SK-N-SH treated with all-trans-retinoic acid at 6 μM for 48 hours (cell line): ENCODE data around the gene PPP1R18.

ENCODE experiments used
- ATAC-seq: fragments of 200-7000 bp; cut with Tn5 transposase; 3 replicates; pipeline ENCODE4 v1.9.1; 2020; ENCODE audit warnings: mild to moderate bottlenecking, moderate library complexity
- ARNTL ChIP-seq: fragments of 450-650 bp; formaldehyde crosslinking; IDR thresholded peaks from 2 replicates; pipeline ENCODE4 v1.5.0; 2020; ENCODE audit warnings: low read depth, mild to moderate bottlenecking, moderate library complexity, borderline replicate concordance
- BACH2 ChIP-seq: fragments of 250-450 bp; sonication (Bioruptor Pico); IDR thresholded peaks from 2 replicates; pipeline ENCODE4 v1.9.0; 2021; ENCODE audit warnings: mild to moderate bottlenecking, borderline replicate concordance
- CSDC2 ChIP-seq: fragments of 250-450 bp; sonication (Bioruptor Pico); IDR thresholded peaks from 2 replicates; pipeline ENCODE4 v1.5.0; 2020; ENCODE audit warnings: mild to moderate bottlenecking, moderate library complexity
- ESRRG ChIP-seq: fragments of 250-450 bp; sonication (Bioruptor Pico); IDR thresholded peaks from 2 replicates; pipeline ENCODE4 v1.6.1; 2021; ENCODE audit warnings: mild to moderate bottlenecking
- GLIS3 ChIP-seq: fragments of 250-450 bp; sonication (Bioruptor Pico); IDR thresholded peaks from 2 replicates; pipeline ENCODE4 v1.5.0; 2020; ENCODE audit warnings: mild to moderate bottlenecking, moderate library complexity
- ISL1 ChIP-seq: fragments of 250-450 bp; sonication (Bioruptor Pico); IDR thresholded peaks from 2 replicates; pipeline ENCODE4 v2.1.2; 2022; ENCODE audit warnings: mild to moderate bottlenecking, moderate library complexity
- OSR1 ChIP-seq: fragments of 250-450 bp; sonication (Bioruptor Pico); IDR thresholded peaks from 2 replicates; pipeline ENCODE4 v1.8.0; 2022; ENCODE audit warnings: moderate library complexity, mild to moderate bottlenecking, inconsistent platforms
- SNAI2 ChIP-seq: fragments of 250-450 bp; sonication (Bioruptor Pico); IDR thresholded peaks from 2 replicates; pipeline ENCODE4 v1.5.0; 2020; ENCODE audit warnings: mild to moderate bottlenecking, moderate library complexity
- TCF4 ChIP-seq: fragments of 250-450 bp; sonication (Bioruptor Pico); IDR thresholded peaks from 2 replicates; pipeline ENCODE4 v1.8.0; 2021; ENCODE audit warnings: mild to moderate bottlenecking, moderate library complexity, borderline replicate concordance
- TOX ChIP-seq: fragments of 250-450 bp; sonication (Bioruptor Pico); IDR thresholded peaks from 2 replicates; pipeline ENCODE4 v1.8.0; 2021; ENCODE audit warnings: mild to moderate bottlenecking, moderate library complexity, borderline replicate concordance
- ZC3H10 ChIP-seq: fragments of 250-450 bp; sonication (Bioruptor Pico); IDR thresholded peaks from 2 replicates; pipeline ENCODE4 v1.5.1; 2021; ENCODE audit warnings: mild to moderate bottlenecking, moderate library complexity
- ZFP3 ChIP-seq: fragments of 250-450 bp; sonication (Bioruptor Pico); IDR thresholded peaks from 2 replicates; pipeline ENCODE4 v1.5.0; 2020; ENCODE audit warnings: mild to moderate bottlenecking, moderate library complexity
- ZFP30 ChIP-seq: fragments of 450-650 bp; formaldehyde crosslinking; IDR thresholded peaks from 2 replicates; pipeline ENCODE4 v1.5.0; 2022; ENCODE audit warnings: mild to moderate bottlenecking, moderate library complexity
- ZNF565 ChIP-seq: fragments of 450-650 bp; formaldehyde crosslinking; conservative IDR thresholded peaks from 2 replicates; pipeline ENCODE4 v1.5.0; 2020; ENCODE audit warnings: low read depth, mild to moderate bottlenecking, moderate library complexity
- ZNF70 ChIP-seq: fragments of 450-650 bp; formaldehyde crosslinking; IDR thresholded peaks from 2 replicates; pipeline ENCODE4 v1.5.0; 2020; ENCODE audit warnings: mild to moderate bottlenecking, moderate library complexity
- TF ChIP-seq, protein P1 (sequence below): fragments of 250-450 bp; sonication (Bioruptor Pico); IDR thresholded peaks from 2 replicates; pipeline ENCODE4 v1.8.0; 2021; ENCODE audit warnings: low read depth, mild to moderate bottlenecking, moderate library complexity, borderline replicate concordance
- TF ChIP-seq, protein P2 (sequence below): fragments of 250-450 bp; sonication (Bioruptor Pico); IDR thresholded peaks from 2 replicates; pipeline ENCODE4 v1.5.0; 2020; ENCODE audit warnings: mild to moderate bottlenecking, moderate library complexity
- TF ChIP-seq, protein P3 (sequence below): fragments of 250-450 bp; sonication (Bioruptor Pico); IDR thresholded peaks from 2 replicates; pipeline ENCODE4 v1.5.1; 2020; ENCODE audit warnings: low read depth, mild to moderate bottlenecking, moderate library complexity
- TF ChIP-seq, protein P4 (sequence below): fragments of 250-450 bp; sonication (Bioruptor Pico); IDR thresholded peaks from 2 replicates; pipeline ENCODE4 v1.8.0; 2020; ENCODE audit warnings: mild to moderate bottlenecking, moderate library complexity, borderline replicate concordance
- TF ChIP-seq, protein P5 (sequence below): fragments of 250-450 bp; sonication (Bioruptor Pico); IDR thresholded peaks from 2 replicates; pipeline ENCODE4 v1.5.1; 2021; ENCODE audit warnings: mild to moderate bottlenecking, moderate library complexity

PPP1R18 gene

DNA sequence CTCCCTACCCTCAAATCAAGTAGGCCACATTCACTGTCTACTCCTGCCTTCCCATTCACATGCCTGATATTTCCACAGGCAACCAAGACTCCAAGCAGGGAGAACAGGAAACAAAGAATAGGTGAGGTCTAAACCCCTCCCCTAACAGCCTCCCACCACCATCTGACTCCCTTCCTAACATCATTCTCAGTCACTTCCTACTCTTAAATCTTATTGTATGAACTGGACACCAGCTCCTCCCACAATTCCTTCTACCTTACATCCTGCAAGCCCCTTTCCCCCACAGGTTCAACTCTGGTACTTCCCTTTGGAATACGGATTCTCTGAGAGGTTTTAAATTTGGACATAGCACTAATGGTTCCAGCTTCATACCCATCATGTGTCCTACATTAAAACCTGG, 40.5 kb downstream of the PPP1R18 start (continued):
- TF ChIP-seq, protein P1, sequence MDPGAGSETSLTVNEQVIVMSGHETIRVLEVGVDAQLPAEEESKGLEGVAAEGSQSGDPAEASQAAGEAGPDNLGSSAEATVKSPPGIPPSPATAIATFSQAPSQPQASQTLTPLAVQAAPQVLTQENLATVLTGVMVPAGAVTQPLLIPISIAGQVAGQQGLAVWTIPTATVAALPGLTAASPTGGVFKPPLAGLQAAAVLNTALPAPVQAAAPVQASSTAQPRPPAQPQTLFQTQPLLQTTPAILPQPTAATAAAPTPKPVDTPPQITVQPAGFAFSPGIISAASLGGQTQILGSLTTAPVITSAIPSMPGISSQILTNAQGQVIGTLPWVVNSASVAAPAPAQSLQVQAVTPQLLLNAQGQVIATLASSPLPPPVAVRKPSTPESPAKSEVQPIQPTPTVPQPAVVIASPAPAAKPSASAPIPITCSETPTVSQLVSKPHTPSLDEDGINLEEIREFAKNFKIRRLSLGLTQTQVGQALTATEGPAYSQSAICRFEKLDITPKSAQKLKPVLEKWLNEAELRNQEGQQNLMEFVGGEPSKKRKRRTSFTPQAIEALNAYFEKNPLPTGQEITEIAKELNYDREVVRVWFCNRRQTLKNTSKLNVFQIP (CRISPR knock-in tag) = no peak
- no peak for TF ChIP-seq OSR1 (CRISPR knock-in tag)

DNA sequence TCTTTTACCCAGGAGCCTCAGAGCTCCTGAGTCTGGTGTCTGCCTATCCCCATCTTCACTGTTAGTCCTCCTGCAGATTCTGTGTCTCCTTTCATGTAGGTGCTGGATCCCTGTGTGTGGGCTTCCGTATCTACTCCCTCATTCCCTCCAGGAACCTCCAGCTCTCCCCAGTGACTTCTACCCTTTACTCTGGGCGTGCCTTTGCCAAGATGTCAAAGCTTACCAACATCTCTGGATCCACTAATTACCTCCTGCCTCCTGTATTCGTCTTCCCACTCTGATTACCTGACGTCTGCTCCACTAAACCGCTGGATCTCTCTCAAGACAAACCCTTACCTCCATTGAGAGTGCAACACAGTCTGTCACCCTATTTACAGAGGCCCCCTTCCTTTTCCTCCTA, 41.7 kb downstream of the PPP1R18 start:
- no peak for TF ChIP-seq CSDC2 (CRISPR knock-in tag)
- no peak for TF ChIP-seq ZNF70 (CRISPR knock-in tag)
- TF ChIP-seq, protein P2, sequence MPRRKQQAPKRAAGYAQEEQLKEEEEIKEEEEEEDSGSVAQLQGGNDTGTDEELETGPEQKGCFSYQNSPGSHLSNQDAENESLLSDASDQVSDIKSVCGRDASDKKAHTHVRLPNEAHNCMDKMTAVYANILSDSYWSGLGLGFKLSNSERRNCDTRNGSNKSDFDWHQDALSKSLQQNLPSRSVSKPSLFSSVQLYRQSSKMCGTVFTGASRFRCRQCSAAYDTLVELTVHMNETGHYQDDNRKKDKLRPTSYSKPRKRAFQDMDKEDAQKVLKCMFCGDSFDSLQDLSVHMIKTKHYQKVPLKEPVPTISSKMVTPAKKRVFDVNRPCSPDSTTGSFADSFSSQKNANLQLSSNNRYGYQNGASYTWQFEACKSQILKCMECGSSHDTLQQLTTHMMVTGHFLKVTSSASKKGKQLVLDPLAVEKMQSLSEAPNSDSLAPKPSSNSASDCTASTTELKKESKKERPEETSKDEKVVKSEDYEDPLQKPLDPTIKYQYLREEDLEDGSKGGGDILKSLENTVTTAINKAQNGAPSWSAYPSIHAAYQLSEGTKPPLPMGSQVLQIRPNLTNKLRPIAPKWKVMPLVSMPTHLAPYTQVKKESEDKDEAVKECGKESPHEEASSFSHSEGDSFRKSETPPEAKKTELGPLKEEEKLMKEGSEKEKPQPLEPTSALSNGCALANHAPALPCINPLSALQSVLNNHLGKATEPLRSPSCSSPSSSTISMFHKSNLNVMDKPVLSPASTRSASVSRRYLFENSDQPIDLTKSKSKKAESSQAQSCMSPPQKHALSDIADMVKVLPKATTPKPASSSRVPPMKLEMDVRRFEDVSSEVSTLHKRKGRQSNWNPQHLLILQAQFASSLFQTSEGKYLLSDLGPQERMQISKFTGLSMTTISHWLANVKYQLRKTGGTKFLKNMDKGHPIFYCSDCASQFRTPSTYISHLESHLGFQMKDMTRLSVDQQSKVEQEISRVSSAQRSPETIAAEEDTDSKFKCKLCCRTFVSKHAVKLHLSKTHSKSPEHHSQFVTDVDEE (CRISPR knock-in tag) = no peak
- no peak for TF ChIP-seq SNAI2 (CRISPR knock-in tag)
- TF ChIP-seq, protein P3, sequence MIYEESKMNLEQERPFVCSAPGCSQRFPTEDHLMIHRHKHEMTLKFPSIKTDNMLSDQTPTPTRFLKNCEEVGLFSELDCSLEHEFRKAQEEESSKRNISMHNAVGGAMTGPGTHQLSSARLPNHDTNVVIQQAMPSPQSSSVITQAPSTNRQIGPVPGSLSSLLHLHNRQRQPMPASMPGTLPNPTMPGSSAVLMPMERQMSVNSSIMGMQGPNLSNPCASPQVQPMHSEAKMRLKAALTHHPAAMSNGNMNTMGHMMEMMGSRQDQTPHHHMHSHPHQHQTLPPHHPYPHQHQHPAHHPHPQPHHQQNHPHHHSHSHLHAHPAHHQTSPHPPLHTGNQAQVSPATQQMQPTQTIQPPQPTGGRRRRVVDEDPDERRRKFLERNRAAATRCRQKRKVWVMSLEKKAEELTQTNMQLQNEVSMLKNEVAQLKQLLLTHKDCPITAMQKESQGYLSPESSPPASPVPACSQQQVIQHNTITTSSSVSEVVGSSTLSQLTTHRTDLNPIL (CRISPR knock-in tag) = no peak
- TF ChIP-seq, protein P1 (CRISPR knock-in tag) = no peak
- TF ChIP-seq, protein P4, sequence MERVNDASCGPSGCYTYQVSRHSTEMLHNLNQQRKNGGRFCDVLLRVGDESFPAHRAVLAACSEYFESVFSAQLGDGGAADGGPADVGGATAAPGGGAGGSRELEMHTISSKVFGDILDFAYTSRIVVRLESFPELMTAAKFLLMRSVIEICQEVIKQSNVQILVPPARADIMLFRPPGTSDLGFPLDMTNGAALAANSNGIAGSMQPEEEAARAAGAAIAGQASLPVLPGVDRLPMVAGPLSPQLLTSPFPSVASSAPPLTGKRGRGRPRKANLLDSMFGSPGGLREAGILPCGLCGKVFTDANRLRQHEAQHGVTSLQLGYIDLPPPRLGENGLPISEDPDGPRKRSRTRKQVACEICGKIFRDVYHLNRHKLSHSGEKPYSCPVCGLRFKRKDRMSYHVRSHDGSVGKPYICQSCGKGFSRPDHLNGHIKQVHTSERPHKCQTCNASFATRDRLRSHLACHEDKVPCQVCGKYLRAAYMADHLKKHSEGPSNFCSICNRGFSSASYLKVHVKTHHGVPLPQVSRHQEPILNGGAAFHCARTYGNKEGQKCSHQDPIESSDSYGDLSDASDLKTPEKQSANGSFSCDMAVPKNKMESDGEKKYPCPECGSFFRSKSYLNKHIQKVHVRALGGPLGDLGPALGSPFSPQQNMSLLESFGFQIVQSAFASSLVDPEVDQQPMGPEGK (CRISPR knock-in tag) = no peak
- no peak for TF ChIP-seq ARNTL (CRISPR knock-in tag)
- no peak for TF ChIP-seq BACH2 (CRISPR knock-in tag)
- no peak for TF ChIP-seq OSR1 (CRISPR knock-in tag)
- TF ChIP-seq ISL1 (CRISPR knock-in tag) = no peak
- no peak for TF ChIP-seq ESRRG (CRISPR knock-in tag)
- no peak for TF ChIP-seq TOX
- no peak for TF ChIP-seq ZFP3
- no peak for TF ChIP-seq GLIS3
- TF ChIP-seq TCF4 (CRISPR knock-in tag) = no peak
- TF ChIP-seq, protein P5, sequence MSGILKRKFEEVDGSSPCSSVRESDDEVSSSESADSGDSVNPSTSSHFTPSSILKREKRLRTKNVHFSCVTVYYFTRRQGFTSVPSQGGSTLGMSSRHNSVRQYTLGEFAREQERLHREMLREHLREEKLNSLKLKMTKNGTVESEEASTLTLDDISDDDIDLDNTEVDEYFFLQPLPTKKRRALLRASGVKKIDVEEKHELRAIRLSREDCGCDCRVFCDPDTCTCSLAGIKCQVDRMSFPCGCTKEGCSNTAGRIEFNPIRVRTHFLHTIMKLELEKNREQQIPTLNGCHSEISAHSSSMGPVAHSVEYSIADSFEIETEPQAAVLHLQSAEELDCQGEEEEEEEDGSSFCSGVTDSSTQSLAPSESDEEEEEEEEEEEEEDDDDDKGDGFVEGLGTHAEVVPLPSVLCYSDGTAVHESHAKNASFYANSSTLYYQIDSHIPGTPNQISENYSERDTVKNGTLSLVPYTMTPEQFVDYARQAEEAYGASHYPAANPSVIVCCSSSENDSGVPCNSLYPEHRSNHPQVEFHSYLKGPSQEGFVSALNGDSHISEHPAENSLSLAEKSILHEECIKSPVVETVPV = no peak
- no peak for TF ChIP-seq ZNF565 (CRISPR knock-in tag)
- TF ChIP-seq ZFP30 (CRISPR knock-in tag) = no peak
- TF ChIP-seq ZC3H10 = no peak
- no peak for ATAC-seq

DNA sequence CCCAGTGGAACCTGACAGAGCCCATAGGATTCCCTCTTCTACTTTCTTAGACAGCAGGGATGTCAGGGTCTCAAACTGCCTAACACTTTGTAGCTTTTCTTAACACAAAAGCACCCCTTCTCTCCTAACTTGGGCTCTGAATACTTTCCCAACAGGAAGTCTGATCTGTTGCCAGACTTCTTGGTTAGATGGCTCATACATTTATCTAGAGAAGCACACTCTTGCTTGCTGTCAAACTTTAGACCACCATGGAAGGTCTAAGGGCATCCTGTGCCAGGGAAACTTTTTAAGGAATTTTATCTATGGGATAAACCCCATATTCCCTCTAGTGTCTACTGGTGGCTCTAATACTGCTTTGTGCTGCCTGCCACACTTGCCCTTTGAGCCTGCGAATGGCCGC, 42.8 kb downstream of the PPP1R18 start:
- no peak for ATAC-seq
- TF ChIP-seq BACH2 (CRISPR knock-in tag) = no peak
- TF ChIP-seq, all 23 proteins: peak for 0
